ENCODE results near the gene LUM.

- no peak for TF ChIP-seq CTCF (IDR thresholded peaks at IDR 0.05)
- TF ChIP-seq YY1 (IDR thresholded peaks at IDR 0.05; ENCODE audit: low read depth) = no peak
- TF ChIP-seq CHD2 (IDR thresholded peaks at IDR 0.05; ENCODE audit: low read length, partially characterized antibody) = no peak
- TF ChIP-seq REST (IDR thresholded peaks at IDR 0.05; ENCODE audit: low read depth, low read length) = no peak
- TF ChIP-seq TAF1 (IDR thresholded peaks at IDR 0.05; ENCODE audit: borderline replicate concordance, low read depth, low read length) = no peak
- TF ChIP-seq RAD21 (IDR thresholded peaks at IDR 0.05; ENCODE audit: low read length) = no peak
- no peak for TF ChIP-seq POLR2AphosphoS5 (IDR thresholded peaks at IDR 0.05; ENCODE audit: low read depth, low read length)
- TF ChIP-seq GABPA (IDR thresholded peaks at IDR 0.05; ENCODE audit: low read depth) = no peak
- TF ChIP-seq RXRA (IDR thresholded peaks at IDR 0.05; ENCODE audit: borderline replicate concordance, low read depth) = no peak
- TF ChIP-seq SIN3A (IDR thresholded peaks at IDR 0.05; ENCODE audit: borderline replicate concordance, low read depth, low read length) = no peak
- no peak for TF ChIP-seq USF2 (IDR thresholded peaks at IDR 0.05; ENCODE audit: borderline replicate concordance, low read depth, low read length)
These were observed 15.2 kb upstream of the LUM start for GRCh38 chr12:91126516-91126915.
